IgD-negative memory B cell (primary cell): ENCODE measurements around the gene NEUROG3. TPM values are rescaled to one million over a fixed set of nuclear protein-coding genes. Genes with fewer than 3 reads are reported as not detected.

ENCODE experiments used
- H3K27ac Mint-ChIP-seq, 3 donors: one replicate each; pipeline ENCODE4 v1.8.0; 2020 to 2022; ENCODE audit warnings: mild to moderate bottlenecking in 3 of 3, mixed read lengths in 3 of 3, moderate library complexity in 1 of 3
- H3K27me3 Mint-ChIP-seq: one replicate; pipeline ENCODE4 v1.8.0; 2021; ENCODE audit warnings: mixed read lengths
- H3K36me3 Mint-ChIP-seq: one replicate; pipeline ENCODE4 v1.8.0; 2020; ENCODE audit warnings: mild to moderate bottlenecking, mixed read lengths
- H3K4me1 Mint-ChIP-seq, 3 donors: one replicate each; pipeline ENCODE4 v1.8.0; 2020 to 2022; ENCODE audit warnings: mixed read lengths in 3 of 3, mild to moderate bottlenecking in 1 of 3
- H3K4me3 Mint-ChIP-seq, 4 donors: one replicate each; pipeline ENCODE4 v1.8.0; 2020 to 2022; ENCODE audit warnings: mild to moderate bottlenecking in 4 of 4, mixed read lengths in 4 of 4, moderate library complexity in 3 of 4
- H3K9me3 Mint-ChIP-seq, 3 donors: one replicate each; pipeline ENCODE4 v1.8.0; 2020 to 2021; ENCODE audit warnings: mixed read lengths in 3 of 3, mild to moderate bottlenecking in 1 of 3
- polyA plus RNA-seq: library from polyadenylated mRNA; unstranded; fragments of 300-500 nt; fragmentation: Illumina TruSeq; gene quantifications from one replicate; pipeline ENCODE4 v1.2.3, GENCODE V29; 2021

Gene NEUROG3
- polyA plus RNA-seq, 1 donor from 2014 or later, result not detected

DNA sequence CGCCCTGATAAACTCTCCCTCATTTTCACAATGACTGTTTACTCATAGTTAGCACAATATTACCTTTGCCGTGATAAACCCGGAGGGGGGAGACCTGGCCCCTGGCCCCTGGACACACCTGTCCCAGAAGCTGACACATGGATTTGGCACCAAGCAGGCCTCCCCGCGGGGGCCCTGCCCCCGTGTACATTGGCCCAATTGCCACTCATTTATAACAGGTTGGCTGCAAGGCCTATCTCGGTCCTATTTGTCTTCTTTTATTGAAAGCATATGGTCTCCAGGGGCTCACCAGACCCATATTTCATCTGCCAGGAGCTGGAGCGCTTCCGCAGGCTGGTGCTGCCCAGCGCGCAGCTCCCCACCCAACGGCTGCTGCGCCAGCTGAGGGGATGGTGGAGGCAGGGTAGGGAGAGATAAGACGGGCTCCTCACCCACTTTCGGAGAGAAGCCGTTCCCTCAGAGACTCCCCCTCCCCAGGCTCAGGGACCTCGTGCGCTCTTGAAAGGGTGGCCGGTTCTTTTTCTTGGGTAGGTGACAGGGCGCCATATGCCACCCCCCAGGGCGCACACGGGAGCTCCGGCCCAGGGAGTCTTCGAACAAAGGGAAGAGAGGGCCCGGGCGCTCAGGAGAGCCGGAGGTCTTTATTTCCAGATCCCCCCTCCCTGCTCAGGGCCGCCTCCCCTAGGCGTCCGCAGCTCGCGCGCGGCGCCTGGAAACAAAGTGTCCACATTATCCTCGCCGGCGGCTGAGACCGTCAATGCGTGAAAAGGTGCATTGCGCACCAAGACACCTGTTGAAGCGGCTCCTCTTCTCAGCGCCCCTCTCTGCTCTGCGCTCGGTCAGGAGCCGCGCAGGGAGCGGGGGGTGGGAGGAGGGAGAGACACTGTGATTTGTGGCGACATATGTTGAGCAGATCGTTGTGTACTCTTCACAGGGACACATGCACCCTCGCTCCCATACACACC is 4.3 kb upstream of the NEUROG3 start:
- Mint-ChIP-seq H3K9me3 (peaks cover 0 to 4% (median 0%) of the 10 kb centered on the region in 3 donors), H3K36me3 (no peaks in the 10 kb centered on the region), H3K27me3 (peaks cover 59% of the 10 kb centered on the region), H3K4me1 (peaks cover 6 to 15% (median 10%) of the 10 kb centered on the region in 3 donors), H3K27ac (no peak overlapping the region), H3K4me3 (no peak overlapping the region)

DNA sequence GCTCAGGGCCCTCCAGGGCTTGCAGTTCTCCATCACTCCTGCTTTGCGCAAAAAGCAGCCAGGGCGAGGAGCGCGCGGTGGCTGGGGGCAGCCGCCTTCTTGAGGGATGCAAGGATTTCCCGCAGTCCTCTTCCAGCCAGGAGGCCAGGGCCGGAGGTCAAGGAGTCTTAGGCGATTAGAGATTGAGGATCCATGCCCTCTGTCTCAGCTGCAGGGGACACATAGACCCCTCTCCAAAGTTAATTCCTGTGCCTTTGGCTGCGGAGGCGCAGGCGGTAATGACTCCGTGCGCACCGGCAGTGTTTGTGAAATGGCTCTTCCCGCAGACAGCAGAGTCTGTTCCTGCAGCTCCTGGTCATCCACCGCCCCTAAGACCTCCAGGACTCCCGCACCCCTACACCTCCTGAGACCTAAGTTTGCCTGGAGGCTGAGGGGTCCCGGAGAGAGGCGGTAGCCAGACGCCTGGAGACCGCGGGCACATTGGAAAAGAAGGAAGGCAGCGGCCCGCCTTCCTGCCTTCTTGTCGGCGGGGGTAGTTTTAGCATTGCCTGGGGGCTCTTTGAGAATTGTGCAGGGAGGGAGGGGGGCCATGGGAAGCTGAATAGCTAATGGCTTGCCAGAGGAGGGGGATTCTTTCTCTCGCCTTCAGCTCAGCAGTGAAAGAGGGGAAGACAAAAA is 3.3 kb upstream of the NEUROG3 start:
- Mint-ChIP-seq H3K4me3 (peak overlapping the region in 1 of 4 donors; percentile 28), H3K36me3 (no peaks in the 10 kb centered on the region), H3K27me3 (peaks cover 67% of the 10 kb centered on the region), H3K4me1 (peaks cover 9 to 18% (median 10%) of the 10 kb centered on the region in 3 donors), H3K9me3 (peaks cover 0 to 4% (median 0%) of the 10 kb centered on the region in 3 donors), H3K27ac (no peak overlapping the region)

- H3K4me1 Mint-ChIP-seq, result peaks cover 10 to 18% (median 14%) of the 10 kb centered on the region in 3 donors
- H3K4me3 Mint-ChIP-seq, result no peak overlapping the region
- peaks cover 65% of the 10 kb centered on the region for H3K27me3 Mint-ChIP-seq
- no peaks in the 10 kb centered on the region for H3K36me3 Mint-ChIP-seq
- no peaks in the 10 kb centered on the region for H3K9me3 Mint-ChIP-seq
- H3K27ac Mint-ChIP-seq, result peak overlapping the region in 1 of 3 donors; percentile 23
Observed at GRCh38 chr10:69575164-69575722, 2.0 kb upstream of the NEUROG3 start.

DNA sequence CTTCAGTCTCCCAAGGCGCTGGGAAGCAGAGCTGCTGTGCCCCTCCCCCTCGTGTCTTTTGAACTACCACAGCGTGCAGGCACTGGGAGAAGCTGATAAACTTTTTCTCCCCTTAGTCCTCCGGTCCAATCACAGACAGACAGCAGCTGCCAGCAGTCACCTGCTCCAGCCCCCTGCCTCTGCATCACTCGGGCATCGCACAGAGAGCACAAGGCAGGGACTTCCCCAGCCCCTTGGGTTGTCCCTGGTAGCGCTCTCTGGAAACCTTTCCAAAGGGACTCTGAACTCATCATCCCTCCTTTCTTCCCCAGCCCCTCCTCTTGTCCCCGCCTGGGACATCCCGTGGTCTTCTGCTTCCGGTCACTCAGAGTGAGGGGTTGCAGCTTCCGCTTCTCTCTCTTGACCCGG is 1.4 kb upstream of the NEUROG3 start:
- Mint-ChIP-seq H3K36me3 (no peaks in the 10 kb centered on the region), H3K4me1 (peaks cover 9 to 18% (median 14%) of the 10 kb centered on the region in 3 donors), H3K4me3 (peak overlapping the region in 3 of 4 donors; percentile 63 to 83 (median 82)), H3K9me3 (no peaks in the 10 kb centered on the region), H3K27ac (no peak overlapping the region), H3K27me3 (peaks cover 66% of the 10 kb centered on the region)

GRCh38 chr10:69572159-69573055 is 815 bp downstream of the NEUROG3 start:
- Mint-ChIP-seq H3K27me3 (peaks cover 73% of the 10 kb centered on the region), H3K9me3 (peaks cover 0 to 2% (median 0%) of the 10 kb centered on the region in 3 donors), H3K27ac (no peak overlapping the region)

GRCh38 chr10:69571618-69572158 is 1.5 kb downstream of the NEUROG3 start:
- peak overlapping the region; percentile 63 to 88 (median 81) for H3K4me3 Mint-ChIP-seq
- H3K27ac Mint-ChIP-seq, result peak overlapping the region in 1 of 3 donors; percentile 35
- no peaks in the 10 kb centered on the region for H3K36me3 Mint-ChIP-seq
- H3K27me3 Mint-ChIP-seq, result peaks cover 73% of the 10 kb centered on the region
- peaks cover 9 to 18% (median 14%) of the 10 kb centered on the region in 3 donors for H3K4me1 Mint-ChIP-seq
- peaks cover 0 to 2% (median 0%) of the 10 kb centered on the region in 3 donors for H3K9me3 Mint-ChIP-seq

More at GRCh38 chr10:69572159-69573055, 815 bp downstream of the NEUROG3 start:
- peak overlapping the region; percentile 73 to 88 (median 81) for H3K4me3 Mint-ChIP-seq
- H3K4me1 Mint-ChIP-seq, result peaks cover 9 to 18% (median 14%) of the 10 kb centered on the region in 3 donors
- no peaks in the 10 kb centered on the region for H3K36me3 Mint-ChIP-seq

DNA sequence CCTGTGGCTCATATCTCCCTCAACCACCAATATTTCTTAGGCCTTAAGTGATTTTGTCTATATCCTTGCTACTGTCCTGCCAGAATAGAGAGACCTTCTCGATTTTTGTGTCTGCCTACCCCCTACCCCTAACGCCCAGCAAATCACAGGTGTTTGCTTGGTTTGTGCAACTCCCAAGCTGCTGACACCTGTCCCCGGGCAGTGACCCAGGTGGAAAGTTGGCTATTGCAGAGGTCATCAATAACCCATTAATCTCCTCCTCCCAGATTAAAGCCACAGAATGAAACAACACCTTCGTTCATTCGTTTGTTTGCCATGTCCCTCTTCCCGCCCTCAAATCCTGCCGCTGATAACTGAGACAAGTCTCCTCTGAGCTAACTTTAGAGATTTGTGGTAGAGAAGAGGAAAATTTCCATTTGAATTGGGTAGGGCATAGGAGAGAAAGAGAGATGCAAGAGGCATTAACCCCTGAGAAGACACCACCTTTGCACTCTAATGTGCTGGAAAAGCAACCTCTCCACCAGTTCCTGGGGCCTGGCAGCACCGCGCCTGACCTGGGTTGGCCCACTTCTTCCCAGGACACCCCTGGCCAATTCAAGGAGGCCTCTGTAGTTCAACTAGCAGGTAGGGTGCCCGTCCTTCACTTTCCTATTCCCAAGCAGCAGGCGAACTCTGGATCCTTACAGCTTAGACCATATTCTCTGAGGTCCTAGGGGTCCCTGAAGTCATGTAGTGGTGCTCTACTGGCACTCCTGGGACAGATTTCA is 3.0 kb downstream of the NEUROG3 start:
- Mint-ChIP-seq H3K4me3 (peak overlapping the region in 3 of 4 donors; percentile 37 to 74 (median 73)), H3K27me3 (peaks cover 78% of the 10 kb centered on the region), H3K4me1 (peaks cover 9 to 18% (median 14%) of the 10 kb centered on the region in 3 donors), H3K36me3 (no peaks in the 10 kb centered on the region), H3K27ac (no peak overlapping the region), H3K9me3 (peaks cover 0 to 2% (median 0%) of the 10 kb centered on the region in 3 donors)

DNA sequence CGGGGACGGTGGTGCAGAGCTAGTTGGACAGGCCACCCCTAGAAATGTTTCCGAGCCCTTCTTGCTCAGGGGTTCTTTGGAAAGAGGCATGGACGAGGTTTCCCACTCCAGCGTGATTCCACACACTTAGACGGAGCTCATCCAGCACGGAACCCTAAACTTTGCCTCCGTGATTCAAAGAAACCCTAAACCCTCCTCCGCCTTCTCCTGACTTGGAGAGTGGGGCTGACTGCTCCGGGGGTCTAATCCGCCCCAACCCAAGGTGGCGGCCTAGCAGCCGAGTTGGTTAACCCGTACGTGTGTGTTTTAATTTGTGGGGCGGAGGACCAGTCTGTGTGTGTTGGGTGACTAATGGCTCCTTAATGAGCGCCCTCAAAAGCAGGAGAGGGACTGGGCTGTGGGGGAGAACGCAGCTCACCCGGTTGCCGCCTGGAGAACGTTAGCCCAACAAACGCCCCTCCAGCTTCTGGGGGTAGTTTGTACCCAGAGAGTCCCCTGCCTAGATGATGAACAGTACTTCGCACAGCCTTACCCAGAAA is 3.8 kb downstream of the NEUROG3 start:
- H3K27me3 Mint-ChIP-seq, result peaks cover 74% of the 10 kb centered on the region
- peaks cover 0 to 4% (median 0%) of the 10 kb centered on the region in 3 donors for H3K9me3 Mint-ChIP-seq
- no peaks in the 10 kb centered on the region for H3K36me3 Mint-ChIP-seq
- H3K4me3 Mint-ChIP-seq, result peak overlapping the region in 1 of 4 donors; percentile 73
- H3K27ac Mint-ChIP-seq, result no peak overlapping the region
- H3K4me1 Mint-ChIP-seq, result peaks cover 5 to 14% (median 9%) of the 10 kb centered on the region in 3 donors

- Mint-ChIP-seq H3K4me1 (peaks cover 1 to 11% (median 8%) of the 10 kb centered on the region in 3 donors), H3K27me3 (peaks cover 72% of the 10 kb centered on the region), H3K27ac (no peak overlapping the region), H3K36me3 (no peaks in the 10 kb centered on the region), H3K9me3 (peaks cover 0 to 4% (median 0%) of the 10 kb centered on the region in 3 donors), H3K4me3 (no peak overlapping the region)
Observed at GRCh38 chr10:69568472-69569395, 4.5 kb downstream of the NEUROG3 start.

- Mint-ChIP-seq H3K27ac (no peak overlapping the region), H3K9me3 (peaks cover 0 to 4% (median 0%) of the 10 kb centered on the region in 3 donors), H3K36me3 (no peaks in the 10 kb centered on the region), H3K27me3 (peaks cover 70% of the 10 kb centered on the region), H3K4me1 (peaks cover 0 to 8% (median 5%) of the 10 kb centered on the region in 3 donors), H3K4me3 (no peak overlapping the region)
Observed at GRCh38 chr10:69567920-69568319, 5.3 kb downstream of the NEUROG3 start.

DNA sequence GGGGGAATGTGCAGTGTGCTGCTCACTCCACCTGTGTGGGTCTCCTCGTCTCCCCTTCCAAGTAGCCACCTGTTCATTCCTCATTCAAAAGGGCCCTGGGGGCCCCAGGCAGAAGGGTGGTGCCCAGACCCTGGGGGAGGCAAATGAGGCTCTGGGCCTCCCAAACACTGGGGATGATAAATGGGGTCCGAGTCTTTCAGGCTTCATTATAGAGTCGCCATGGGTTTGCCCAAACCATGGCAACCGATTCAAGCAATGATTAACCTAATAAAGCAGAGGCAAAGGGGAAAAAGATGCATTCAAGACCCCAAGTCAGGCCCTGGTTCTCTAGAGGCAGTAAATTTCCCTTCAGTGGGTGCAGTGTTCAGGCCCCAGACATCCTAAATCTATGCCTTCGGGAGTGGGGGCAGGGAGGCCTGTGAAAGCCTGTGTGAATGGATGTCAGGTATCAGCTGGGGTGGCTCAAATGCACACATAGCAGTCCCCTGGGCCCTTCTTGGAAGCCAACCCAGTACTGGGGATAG is 10.4 kb downstream of the NEUROG3 start:
- no peaks in the 10 kb centered on the region for H3K36me3 Mint-ChIP-seq
- no peaks in the 10 kb centered on the region for H3K4me1 Mint-ChIP-seq
- H3K4me3 Mint-ChIP-seq, result no peak overlapping the region
- H3K9me3 Mint-ChIP-seq, result peaks cover 0 to 2% (median 0%) of the 10 kb centered on the region in 3 donors
- H3K27me3 Mint-ChIP-seq, result peaks cover 35% of the 10 kb centered on the region
- no peak overlapping the region for H3K27ac Mint-ChIP-seq

DNA sequence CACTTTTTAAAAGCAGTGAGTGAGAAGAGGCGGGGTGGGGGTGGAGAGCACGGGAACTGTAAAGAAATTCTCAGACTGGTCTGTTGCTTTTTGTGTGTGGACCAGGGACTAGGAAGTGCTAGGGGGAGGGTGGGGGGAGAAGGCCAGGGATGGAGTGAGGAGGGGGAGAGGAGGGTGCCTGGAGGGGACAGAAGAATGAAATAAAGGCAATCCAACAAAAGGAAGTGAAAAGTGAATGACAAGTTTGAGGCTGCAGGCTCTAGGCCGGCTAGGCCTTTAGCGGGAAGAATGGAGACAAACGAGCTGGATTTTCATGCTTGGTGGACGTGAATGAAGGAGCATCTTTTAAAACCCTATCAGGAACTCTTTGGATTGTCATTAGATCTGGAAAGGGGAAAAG is 13.7 kb downstream of the NEUROG3 start:
- Mint-ChIP-seq H3K4me1 (peaks cover 0 to 2% (median 0%) of the 10 kb centered on the region in 3 donors), H3K4me3 (no peak overlapping the region), H3K27ac (no peak overlapping the region), H3K27me3 (peaks cover 16% of the 10 kb centered on the region), H3K9me3 (no peaks in the 10 kb centered on the region), H3K36me3 (no peaks in the 10 kb centered on the region)
